Fibroblast of skin of left biceps (primary cell): ENCODE measurements around the gene OSBPL9.

Source experiments
- DNase-seq, 2 experiments: peaks; one replicate each; pipeline ENCODE4 v3.0.0-alpha.2; 2013; ENCODE audit warnings: low read depth in 2 of 2

Gene OSBPL9

DNA sequence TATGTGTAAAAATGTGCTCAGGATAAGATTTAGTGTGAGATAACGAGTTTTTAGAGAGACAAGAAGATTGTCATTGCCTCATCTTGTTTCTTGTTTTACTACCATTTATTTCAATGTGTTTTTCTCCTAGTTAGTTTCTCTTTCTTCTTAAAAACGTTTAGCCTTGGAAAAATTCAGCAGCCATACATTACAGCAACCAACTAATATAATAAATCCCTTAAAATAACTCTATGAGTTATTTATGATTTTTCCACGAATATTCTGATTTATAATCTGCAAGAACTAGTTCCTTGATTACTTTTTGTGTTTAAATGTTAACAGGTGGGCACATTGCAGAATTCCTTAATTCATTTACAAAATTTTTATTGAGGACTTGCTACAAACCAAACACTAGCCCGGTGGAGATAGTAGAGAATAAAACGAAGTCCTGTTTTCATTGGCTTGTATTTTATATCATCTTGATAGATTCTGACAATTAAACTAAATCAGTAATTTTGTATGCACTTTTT is 118.9 kb downstream of the OSBPL9 start:
- DNase-seq: no peak

DNA sequence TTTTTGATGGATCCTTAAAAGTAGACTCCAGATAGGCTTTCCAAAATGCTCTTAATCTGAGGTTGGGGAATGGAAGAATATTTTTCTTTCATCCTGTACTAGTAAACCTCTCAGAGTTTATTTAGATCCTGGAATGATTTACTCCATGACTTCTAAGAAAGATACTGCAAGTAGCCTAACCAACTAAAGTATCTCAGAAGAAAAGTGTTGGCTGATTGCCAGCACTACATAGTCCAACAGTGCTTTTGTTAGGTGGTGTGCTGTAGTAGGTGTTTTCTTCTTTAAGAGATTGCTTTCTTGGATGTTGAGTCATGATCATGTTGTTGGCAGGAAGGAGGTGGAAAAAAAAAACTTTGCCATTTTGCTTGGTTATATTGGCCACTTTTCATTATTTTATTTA is 119.8 kb downstream of the OSBPL9 start:
- DNase-seq: peak in 1 of 2 experiments; percentile 9

DNA sequence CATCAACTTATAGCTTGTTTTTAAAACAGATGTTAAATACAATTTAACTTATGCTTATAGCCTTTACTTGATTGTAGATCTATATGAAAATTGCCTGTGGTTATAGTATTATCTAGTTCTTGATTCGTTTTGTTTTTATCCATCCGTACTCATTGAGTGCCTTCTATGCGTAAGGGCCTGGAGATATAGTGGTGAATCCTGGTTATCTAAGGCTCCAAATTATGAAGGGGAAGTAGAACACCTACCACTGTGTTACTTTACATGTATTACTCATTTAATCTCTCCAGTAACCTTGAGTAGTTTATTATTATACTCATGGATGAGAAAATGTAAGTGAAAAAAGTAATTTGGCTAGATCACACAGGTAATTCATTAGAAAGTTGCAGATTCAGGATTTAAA is 121.8 kb downstream of the OSBPL9 start:
- no peak for DNase-seq

DNA sequence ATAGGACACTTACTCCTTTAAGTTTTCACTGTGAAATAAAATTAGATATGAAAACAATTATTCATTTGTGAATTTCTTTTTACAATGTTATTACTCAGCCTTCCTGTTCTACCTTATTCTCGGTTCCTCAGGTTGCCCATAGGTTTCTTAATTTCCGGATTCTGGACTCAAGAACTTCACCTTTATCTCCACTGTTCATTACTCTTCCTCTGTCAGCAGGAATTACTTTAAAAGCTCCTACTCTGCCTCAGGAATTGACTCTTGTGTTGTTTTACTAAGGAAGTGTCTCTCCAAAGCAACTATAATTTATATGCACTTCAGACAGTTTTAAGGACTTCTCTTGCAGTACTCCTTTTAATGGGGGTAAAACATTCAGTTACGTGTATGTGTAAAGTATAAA is 123.8 kb downstream of the OSBPL9 start:
- DNase-seq: no peak

DNA sequence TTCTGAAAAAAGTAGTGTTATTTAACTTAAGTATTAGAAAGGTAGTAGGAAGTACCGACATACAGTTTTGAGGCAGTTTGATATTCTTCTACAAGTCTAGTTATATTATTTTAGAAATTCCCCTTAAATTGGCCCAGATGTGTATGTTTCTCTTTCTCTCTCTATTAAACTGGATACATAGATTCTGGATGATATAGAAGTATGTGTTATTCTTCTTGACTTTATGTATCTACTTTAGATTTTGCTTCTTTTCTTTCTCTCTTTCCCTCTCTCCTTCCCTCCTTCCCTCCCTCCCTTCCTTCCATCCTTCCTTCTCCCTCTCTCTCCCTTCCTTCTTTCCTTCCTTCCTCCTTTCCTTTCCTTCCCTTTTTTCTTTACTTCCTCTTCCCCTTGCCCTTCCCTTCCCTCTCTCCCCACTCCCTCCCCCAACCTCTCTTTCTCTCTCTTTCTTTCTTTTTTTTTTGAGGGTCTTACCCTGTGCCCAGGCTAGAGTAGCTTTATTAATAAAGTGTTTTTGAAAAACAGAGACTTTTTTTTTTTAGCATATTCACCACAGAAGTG is 124.3 kb downstream of the OSBPL9 start:
- DNase-seq: no peak

DNA sequence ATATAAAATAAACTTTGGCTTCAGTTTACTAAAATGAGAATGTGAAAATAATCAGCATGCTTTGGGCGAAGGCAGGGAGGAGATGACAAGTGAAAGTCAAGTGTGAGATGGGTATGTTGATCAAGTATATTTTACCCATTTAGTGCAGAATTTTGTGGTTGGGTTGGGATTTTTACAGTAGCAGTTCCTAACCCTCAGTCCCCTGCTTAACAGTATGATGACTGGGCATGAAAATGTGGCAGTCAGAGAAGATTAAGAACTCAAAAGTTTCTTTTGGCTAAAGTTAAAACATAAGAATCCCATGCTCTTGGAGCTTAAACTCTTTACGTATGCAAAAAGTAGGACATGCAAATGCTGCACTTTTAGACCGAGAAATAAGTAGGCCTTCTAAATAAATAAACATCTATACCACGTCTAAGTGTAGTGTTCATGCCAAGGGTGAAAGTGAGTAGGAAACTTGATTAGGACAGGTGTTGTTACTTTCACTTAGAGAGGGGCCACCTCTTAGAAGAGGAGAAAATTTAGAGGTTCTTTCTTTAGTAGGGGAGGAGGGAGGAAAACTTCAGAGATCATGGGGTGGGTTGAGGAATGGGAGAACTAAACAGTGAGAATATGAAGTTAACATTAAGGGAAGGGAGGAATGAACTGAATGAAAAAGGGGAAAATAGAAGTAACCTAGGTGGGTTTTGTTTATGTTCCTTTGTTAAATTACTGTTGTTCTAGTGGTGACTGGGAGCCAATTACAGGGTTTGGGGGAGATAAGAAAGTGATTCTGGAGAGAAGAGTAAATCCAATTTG is 127.8 kb downstream of the OSBPL9 start:
- no peak for DNase-seq

DNA sequence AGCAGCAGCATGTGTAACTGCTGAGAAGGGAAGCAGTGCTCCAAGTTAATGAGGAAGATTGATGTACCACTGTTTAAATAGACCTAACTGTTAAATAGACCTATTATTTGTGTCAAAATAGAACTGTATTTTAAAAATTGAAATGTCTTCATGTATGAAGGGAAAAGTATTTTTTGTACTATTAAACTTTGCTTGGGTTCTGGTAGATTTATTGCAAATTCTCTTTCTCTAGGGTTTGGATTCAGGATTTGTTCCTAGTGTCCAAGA is 128.3 kb downstream of the OSBPL9 start:
- no peak for DNase-seq

DNA sequence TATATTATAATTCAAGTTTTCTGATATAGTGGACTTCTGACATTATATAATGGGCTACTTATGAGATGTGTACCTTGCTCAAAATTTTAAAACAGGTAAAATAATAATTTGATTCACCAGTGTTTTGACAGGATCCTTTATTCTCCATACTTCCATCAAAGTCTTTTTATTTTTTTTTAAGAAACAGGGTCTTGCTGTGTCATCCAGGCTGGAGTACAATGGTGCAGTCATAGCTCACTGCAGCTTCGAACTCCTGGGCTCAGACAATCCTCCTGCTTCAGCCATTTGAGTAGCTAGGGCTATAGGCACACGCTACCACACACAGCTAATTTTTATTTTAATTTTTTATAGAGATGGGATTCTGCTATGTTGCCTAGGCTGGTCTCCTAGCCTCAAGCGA is 132.3 kb downstream of the OSBPL9 start:
- no peak for DNase-seq

DNA sequence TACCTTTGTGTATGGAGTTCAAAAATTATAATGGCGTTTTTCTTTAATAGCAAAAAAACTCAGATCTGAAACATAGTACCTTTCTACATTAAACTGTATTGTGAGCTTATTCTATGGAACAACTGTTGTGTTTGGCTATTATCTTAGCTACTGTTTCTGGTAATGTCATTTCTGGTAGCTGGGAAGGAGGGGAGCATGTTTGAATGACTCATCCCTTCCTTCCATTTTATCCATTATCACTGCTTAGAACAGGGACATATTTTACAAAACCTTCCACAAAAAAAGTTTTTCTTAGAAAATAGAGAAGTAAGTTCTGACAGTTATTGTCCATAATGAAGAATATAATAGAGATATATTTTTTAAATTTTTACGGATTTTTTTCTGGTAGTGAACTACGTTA is 133.3 kb downstream of the OSBPL9 start:
- DNase-seq: no peak

DNA sequence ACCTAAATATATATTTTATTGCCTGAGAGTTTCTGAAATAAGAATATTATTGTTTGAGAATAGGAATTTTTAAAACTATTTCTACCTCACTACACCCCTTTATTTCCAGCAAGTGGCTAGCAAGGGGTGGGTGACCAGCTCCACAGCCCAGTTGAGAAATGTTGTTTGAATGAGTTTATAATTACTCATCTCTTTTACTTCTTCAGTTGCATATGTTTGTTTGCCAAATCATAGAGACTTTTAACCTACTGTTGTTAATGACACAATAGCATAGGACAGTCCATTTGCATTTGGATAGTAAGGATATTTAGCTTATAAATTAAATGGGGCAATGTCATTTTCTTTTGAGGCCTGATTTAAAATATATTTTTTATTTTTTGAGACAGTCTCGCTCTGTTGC is 133.8 kb downstream of the OSBPL9 start:
- DNase-seq: no peak

DNA sequence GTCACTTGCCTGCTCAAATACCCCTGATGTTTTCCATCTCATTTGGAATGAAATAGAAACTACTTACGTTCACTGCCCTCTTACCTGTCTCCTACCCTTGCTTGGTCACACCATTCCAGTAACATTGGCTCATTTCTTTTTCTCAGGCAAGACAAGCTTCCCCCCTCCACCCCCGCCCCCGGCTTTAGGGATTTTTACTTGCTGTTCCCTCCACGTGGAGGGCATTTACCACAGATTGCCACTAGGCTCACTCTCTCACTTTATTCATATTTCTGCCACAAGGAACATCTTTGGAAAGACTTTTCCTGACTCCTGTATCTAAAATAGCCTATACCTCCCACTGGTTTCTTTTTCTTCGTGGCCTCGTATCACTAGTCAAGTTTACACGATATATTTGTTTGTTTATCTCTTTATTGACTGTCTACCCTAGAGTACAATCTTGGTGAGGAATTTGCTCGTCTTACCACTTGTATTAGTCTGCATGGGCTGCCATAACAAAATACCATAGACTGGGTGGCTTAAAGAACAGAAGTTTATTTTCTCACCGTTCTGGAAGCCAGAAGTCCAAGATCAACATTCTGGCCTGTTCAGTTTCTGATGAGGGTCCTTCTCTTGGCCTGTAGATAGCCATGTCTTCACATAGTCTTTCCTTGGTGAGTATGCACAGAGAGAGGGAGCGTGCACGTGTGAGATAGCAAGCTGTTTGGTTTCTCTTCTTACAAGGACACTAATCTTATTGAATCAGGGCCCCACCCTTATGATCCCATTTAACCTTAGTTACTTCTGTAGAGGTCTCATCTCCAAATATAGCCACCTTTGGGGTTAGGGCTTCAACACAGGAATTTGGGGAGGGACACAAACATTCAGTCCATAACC is 135.4 kb downstream of the OSBPL9 start:
- DNase-seq: no peak

DNA sequence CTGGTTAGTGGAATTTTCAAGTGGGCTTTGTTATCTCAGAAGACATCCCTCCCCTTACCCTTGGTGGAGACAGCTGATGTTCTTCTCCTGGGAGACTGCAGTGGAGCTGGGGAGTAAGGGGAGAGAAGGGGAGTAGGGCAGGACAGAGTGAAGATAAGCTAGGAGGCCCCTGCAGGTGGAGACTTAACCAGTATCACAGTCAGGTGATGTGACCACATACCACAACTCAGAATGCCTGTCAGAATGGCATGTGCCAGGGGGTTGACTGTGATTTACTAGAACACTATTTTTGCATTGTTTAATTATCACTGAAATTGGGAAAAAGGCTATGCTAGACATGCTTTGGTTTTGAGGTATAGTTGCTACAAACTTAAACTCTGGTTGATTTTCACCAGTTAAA is 137.1 kb downstream of the OSBPL9 start:
- no peak for DNase-seq

DNA sequence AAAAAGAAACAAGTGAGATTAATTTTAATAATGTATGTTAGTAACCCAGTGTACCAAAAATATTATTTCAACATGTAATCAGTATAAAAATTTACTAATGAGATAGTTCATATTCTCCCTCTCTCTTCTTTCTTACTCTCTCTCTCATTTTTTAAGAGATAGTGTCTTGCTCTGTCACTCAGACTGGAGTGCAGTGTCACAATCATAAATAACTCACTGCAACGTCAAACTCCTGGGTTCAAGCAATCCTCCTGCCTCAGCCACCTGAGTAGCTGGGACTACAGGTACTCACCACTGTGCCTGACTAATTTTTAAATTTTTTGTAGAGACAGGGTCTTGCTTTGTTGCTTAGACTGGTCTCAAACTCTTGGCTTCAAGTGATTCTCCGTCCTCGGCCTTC is 137.8 kb downstream of the OSBPL9 start:
- DNase-seq: no peak

DNA sequence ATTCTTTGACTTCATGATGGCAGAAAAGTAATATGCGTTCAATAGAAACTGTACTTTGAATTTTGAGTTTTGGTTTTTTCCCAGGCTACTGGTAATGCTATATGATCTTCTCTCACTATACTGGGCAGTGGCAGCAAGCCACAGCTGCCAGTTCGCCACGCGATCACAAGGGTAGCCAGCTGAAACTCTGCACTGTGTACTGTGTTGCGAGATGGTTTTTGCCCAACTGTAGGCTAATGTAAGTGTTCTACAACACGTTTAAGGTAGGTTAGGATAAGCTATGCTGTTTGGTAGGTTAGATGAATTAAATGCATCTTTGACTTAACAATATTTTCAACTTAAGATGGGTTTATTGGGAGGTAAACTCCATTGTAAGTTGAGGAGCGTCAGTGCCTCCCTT is 138.5 kb downstream of the OSBPL9 start:
- no peak for DNase-seq

DNA sequence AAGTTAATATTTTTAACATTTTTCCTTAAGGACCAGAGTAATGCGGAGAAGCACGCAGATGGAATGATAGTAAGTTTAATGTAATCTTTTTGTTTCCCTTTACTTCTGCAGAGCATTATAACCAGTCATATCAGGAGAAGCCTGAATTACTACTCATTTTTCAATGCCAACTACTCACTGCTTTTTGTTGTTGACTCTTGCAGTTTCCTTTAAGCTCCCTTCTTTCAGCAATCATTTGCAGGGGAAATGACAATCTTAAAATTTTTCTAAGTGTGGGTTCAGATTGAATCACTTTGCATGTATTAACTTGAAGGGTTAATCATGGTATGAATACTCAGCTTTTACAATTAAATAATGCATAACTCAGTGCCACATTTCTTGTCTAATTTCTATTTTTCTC is 139.4 kb downstream of the OSBPL9 start:
- DNase-seq: no peak

DNA sequence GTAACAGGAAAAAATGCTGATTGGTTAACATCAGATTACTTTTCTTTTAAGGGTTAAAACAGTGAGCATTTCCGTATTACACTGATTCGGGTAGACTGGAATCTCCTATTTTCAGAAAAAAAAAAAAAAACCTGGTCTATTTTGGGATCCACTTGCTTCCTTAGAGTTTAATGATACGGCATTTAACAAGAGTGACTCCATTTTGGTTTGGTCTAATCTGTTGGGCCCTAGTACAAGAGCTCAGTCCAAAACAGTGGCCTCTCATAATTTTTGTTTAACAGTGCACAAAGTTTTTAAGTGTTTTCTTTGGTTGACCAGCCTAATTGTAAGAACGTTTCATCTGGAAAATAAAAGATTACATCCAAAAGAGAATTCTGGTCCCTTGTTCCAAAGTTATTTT is 141.4 kb downstream of the OSBPL9 start:
- DNase-seq: no peak

DNA sequence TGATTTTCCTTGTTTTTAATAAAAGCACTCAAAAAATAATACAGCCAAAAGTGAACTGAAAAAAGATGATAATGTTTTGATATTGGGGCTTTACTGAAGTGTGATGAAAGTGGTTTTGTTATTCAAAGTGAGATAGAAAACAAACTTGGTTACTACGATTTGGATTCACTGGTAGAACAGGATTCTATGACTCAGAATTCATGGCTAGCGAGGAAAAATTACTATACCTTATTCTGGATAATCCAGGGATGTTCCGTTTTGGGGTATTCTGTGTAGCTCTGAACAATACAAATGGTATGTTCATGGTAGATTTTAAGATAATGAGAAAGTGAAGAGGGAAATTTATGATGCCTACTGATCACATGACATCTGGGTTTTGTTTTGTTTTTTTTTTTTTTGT is 144.0 kb downstream of the OSBPL9 start:
- DNase-seq: no peak

DNA sequence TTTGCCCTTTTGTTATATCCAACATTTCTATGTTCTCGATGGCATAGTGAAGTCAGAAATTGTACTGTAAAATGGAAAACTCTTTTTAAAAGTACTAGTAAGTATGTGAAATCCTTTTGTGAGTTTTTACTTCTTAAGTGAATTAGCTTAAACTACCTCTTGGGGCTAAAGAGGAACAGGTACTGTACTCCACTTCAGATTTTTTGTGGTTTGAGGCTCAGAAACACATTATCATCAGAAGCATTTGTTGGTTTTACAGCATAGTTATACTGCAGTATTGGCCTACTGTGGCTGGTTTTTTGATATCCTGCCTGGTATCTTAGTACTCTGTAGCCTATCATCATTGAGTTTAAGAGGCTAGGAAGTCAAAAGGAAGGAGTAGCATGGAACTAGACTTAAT is 144.5 kb downstream of the OSBPL9 start:
- no peak for DNase-seq

DNA sequence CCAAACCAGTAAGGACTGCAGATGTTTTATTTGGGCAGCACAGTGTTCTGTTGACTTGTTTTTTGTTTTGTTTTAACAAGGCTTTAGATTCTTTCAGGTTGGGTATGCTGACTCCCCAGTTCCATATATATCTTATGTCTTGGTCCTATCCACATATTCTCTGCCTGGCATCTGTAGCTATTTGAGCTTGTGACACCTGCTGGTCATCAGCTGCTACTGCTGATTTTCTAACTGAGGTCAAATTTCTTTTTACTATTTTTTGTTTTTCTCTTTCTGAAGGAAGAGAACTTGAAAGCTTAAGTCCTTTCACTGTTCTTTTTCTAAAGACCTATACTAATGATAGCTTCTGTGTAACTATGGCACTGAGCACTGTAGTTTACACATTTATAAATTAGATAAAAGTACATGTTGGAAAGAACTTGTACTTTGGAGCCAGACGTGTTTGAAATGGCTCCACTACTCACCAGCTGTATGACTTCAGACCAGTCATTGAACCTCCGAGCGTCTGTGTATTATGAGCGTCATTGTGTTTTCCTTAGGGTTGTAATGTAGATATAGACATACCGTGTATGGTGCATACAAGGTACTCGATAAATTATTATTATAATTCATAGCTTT is 152.2 kb downstream of the OSBPL9 start:
- peak; percentile 11 to 30 for DNase-seq

DNA sequence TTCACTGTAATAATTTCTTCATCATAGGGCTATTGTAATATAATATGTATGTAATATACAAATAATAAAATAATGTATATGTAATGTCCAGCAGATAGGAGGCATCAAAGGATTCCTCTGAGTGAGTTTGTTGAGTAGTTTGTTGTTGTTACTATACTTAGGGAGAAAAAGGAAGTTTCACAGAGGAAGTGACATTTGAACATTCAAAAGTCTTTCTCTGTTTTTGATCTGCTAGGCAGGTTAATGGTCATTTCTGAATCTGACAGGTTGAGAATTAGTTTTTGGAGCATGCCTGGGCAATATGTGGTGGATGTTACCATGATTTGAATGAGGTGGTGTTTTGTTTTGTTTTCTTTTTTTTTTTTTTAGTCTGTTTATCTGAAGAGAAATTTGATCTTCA is 159.5 kb downstream of the OSBPL9 start:
- DNase-seq: no peak

DNA sequence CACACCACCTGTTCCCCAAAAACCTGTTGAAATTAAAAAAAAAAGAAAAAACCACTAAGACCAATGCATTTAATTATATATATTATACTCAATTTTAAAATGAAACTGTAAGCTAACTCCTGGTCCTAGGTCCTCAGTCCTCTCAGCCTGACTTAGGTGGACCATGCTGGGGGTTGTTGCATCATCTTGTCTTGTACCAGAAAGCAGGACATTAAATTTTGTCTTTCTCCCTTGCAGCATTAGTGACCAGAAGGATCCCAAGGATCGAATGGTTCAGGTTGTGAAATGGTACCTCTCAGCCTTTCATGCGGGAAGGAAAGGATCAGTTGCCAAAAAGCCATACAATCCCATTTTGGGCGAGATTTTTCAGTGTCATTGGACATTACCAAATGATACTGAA is 164.0 kb downstream of the OSBPL9 start:
- no peak for DNase-seq

DNA sequence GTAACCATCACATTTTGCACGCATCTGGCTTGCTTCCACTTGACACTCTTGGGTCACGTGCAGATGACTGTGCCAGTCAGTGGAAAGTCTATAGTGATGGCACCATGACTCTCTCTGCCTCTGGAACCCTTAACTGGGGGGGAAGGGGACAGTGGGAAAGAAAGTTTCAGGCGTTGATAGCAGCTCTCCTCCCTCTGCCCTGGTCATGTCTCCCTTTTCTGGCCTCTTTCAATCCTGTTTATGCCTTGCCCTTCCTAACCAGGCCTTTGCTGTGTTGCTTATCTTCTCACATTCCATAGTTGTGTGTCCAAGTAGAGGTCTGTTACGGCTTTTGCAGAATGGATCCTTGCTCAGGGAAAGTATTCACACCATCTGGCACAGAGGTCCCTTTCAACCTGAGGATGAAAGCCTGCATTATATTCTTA is 168.1 kb downstream of the OSBPL9 start:
- DNase-seq: no peak
